ENCODE data around the gene LRRC46. TPM values are rescaled to one million over a fixed set of nuclear protein-coding genes. Genes with fewer than 3 reads are reported as not detected.

The LRRC46 gene
- total and polyA plus RNA-seq, 2 of the 13 experiments (the other 11 are each of a cell fraction or from before 2014, with no cell fraction given): 0.09 TPM

- DNase-seq (ENCODE audit: low spot score) (no peak), ATAC-seq (no peak; the same call in 2 of the 3 replicates), FAIRE-seq (no peak)
- Histone ChIP-seq H3K36me3 (replicated peaks in 1 of 2; ENCODE audit: control insufficient read depth in 1 of 2, insufficient read depth in 2 of 2, low read length in 2 of 2) (no peaks in the 10 kb centered on the region), H3K4me2 (ENCODE audit: low read depth, low read length) (no peak overlapping the region), H3K27ac (ENCODE audit: extremely low read length, insufficient read depth, low read length) (no peak overlapping the region), H4K20me1 (ENCODE audit: insufficient read depth, low read length) (no peaks in the 10 kb centered on the region), H3K27me3 (ENCODE audit: control insufficient read depth in 1 of 2, insufficient read depth in 2 of 2, low read length in 2 of 2) (peaks cover 5 to 56% of the 10 kb centered on the region in 2 experiments; a peak in 4 of 5 replicates), H3K4me1 (ENCODE audit: insufficient read depth, low read length) (peaks cover 19% of the 10 kb centered on the region), H3K79me2 (ENCODE audit: insufficient read depth, low read length) (no peaks in the 10 kb centered on the region), H3K9ac (ENCODE audit: insufficient read depth, low read depth, low read length) (no peak overlapping the region), H3K9me3 (ENCODE audit: low read length) (no peaks in the 10 kb centered on the region), H3K4me3 (replicated peaks in 1 of 3; ENCODE audit: insufficient read depth in 1 of 3, low read depth in 2 of 3, low read length in 3 of 3) (no peak overlapping the region), H2AFZ (ENCODE audit: low read length) (no peak overlapping the region)
- TF ChIP-seq ZBTB7B (CRISPR knock-in tag; IDR thresholded peaks at IDR 0.05): no peak
- no peak for TF ChIP-seq MEIS2 (CRISPR knock-in tag; IDR thresholded peaks at IDR 0.05)
- TF ChIP-seq MAFF (IDR thresholded peaks at IDR 0.05; ENCODE audit: low read depth, low read length): no peak
- TF ChIP-seq MLX (CRISPR knock-in tag; IDR thresholded peaks at IDR 0.05): no peak
- no peak for TF ChIP-seq SOX6 (IDR thresholded peaks at IDR 0.05)
- no peak for TF ChIP-seq SOX6 (CRISPR knock-in tag; IDR thresholded peaks at IDR 0.05)
- no peak for TF ChIP-seq ZNF776 (CRISPR knock-in tag; IDR thresholded peaks at IDR 0.05)
- no peak for TF ChIP-seq STAG1 (CRISPR knock-in tag; IDR thresholded peaks at IDR 0.05)
- no peak for TF ChIP-seq XRCC5 (optimal IDR thresholded peaks at IDR 0.05; ENCODE audit: low read length)
- no peak for TF ChIP-seq KLF12 (CRISPR knock-in tag; IDR thresholded peaks at IDR 0.05; ENCODE audit: borderline replicate concordance)
- no peak for TF ChIP-seq PLRG1 (conservative IDR thresholded peaks at IDR 0.05)
- no peak for TF ChIP-seq ZNF275 (CRISPR knock-in tag; IDR thresholded peaks at IDR 0.05; ENCODE audit: borderline replicate concordance)
- no peak for TF ChIP-seq HMG20A (CRISPR knock-in tag; IDR thresholded peaks at IDR 0.05; ENCODE audit: borderline replicate concordance)
- no peak for TF ChIP-seq HDAC1 (CRISPR knock-in tag; IDR thresholded peaks at IDR 0.05)
- TF ChIP-seq PRDM10 (CRISPR knock-in tag; IDR thresholded peaks at IDR 0.05; ENCODE audit: low read depth): no peak
- TF ChIP-seq ZNF713 (CRISPR knock-in tag; IDR thresholded peaks at IDR 0.05): no peak
- no TSS peak for BruUV-seq (replicated peaks)
- in situ Hi-C loops (cut with HindIII; ENCODE audit: extremely low pct_ligation_motif_present, low pct_unique_long_range_greater_than_20kb): no loop called here
- 11% methylated on average over 9 of the region's 9 CpGs for WGBS (ENCODE audit: low lambda C conversion rate)
- POLR2A ChIA-PET: no interaction called here
- intact Hi-C loops (cut with micrococcal nuclease; ENCODE audit: unreplicated experiment): no loop called here
- CTCF ChIA-PET (ENCODE audit: low intra/inter-chr PET ratio, low total read pairs): no interaction called here
These were observed 46.0 kb downstream of the LRRC46 start for GRCh38 chr17:47877368-47878034.

Measured in HepG2 (cell line).